Hematopoietic multipotent progenitor cell treated with erythropoietin and hydrocortisone succinate and interleukin-3 and kit ligand, for 17 days (in vitro differentiated cells): Measurements from ENCODE around the gene ARL11.
A peak's percentile ranks its signal among the peaks of the same experiment; 100 is the strongest.

ENCODE experiments used
- DNase-seq: peaks from one replicate; pipeline ENCODE4 v3.0.0-alpha.2; 2015; ENCODE audit warnings: low spot score

Gene ARL11

DNA sequence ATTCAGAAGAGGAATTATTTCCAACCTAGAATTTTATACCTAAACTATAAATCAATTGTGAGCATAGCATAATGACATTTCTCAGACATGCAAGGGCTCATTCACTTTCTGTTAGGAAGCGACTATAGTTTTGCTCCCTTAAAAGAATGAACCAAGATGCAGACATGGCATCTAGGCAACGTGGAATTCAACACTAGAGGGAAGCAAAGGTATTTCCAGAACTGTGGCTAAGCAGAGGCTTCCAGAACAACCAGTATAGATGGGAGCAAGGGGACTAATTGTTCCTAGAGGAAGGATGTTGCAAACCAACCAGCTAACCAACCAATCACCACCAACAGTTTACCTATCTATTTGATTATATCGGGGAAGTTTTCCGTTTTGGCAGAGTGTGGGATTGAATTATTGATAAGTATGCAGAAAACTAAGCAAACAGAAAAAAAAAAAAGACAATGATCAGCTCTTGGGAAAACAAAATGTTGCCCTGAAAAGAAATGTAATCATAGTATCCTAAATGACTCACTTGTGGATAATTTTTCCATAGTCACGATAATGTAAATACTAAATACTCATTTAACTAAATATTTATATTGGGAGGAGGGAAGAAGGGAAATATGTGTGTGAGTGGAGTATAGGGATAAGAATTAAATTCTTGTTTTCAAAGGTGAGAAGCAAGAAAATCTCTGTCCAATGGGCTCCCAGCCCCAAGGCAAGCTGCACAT is 21.1 kb downstream of the ARL11 start:
- DNase-seq: no peak

GRCh38 chr13:49649963-49650312 is 21.6 kb downstream of the ARL11 start:
- DNase-seq: no peak

GRCh38 chr13:49651570-49652354 is 23.5 kb downstream of the ARL11 start:
- DNase-seq: no peak

DNA sequence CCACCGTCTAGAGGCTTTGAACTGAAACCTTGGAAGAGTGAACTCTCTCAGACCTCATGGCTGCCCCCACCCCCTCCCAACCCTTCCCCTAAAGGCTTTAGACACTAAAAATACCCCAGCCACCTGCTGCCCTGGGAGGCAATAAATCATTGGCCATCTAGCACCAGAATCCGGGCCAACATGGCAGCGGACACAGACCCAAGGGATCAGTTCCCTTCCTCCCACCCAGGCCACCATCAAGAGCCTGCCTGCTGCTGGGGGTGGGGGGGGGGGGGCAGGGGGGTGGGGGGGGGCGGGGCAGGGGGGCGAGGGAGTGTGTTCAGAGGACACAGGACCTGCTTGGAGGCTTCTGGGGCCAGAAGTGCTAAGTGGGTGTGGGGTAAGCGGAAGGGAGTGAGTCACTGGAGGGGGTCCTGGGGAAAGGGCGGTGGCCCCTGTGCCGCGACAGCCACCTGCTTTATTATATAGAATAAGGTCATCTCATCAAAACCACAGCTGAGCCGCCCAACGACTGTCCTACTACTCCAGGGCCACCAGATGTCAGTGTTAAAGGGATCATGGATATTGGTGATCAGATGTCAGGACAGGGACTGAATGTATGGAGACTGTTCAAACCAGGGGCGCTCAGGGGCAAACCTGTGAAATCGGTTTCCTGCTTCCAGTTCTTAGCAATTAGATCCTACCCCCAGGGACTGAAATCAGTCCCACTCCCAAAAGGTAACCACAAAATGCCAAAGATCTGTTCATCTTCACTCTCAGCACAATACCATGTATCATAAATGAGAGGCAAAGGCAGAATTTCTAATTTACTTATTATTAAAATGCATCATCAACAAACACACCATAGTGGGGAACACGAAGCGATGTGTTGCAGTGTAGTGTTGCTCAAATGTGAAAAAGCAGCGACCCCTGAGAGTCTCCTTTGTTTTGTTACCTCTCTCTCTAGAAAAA is 24.3 kb downstream of the ARL11 start:
- peak; percentile 29 for DNase-seq

GRCh38 chr13:49653478-49653877 is 25.2 kb downstream of the ARL11 start:
- no peak for DNase-seq

DNA sequence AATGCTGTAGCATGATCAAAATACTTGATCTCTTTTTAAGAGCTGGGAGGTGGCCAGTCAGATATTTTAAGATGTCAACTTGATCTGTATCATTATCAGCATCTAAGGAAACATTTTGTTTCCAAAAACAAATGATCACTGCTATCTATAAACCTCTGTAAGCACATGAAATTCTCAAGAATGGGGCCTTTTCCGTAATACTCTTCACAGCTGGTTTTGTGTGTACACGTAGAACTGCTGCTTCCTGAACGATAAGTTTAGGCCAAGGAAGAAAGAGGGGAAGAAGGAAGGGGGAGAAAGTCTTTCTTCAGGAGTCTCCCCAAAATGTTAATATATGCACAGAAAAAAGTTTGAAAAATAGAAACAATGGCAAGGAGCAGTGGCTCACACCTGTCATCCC is 25.7 kb downstream of the ARL11 start:
- no peak for DNase-seq

GRCh38 chr13:49655906-49656305 is 27.6 kb downstream of the ARL11 start:
- no peak for DNase-seq

DNA sequence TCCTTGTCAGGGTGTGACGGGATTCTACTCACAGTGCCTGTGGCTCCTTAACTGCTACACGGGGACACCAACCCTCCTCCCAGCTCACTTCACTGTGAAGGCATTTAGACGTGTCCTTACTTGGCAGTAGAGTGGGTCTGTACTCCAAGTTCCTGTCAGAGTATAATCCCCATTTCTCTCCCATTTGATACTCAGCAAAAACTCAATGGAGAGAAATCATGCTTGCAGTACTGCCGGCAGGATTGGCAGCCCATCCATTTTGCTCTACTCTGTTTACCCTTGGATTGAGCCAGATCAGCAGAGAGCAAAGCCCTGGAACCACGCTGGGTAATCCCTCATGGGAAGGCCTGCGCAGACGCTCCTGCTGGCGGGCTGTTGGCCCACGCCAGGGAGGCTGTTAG is 28.9 kb downstream of the ARL11 start:
- DNase-seq: no peak

- DNase-seq: no peak
Observed at GRCh38 chr13:49664606-49665005, 36.3 kb downstream of the ARL11 start.

DNA sequence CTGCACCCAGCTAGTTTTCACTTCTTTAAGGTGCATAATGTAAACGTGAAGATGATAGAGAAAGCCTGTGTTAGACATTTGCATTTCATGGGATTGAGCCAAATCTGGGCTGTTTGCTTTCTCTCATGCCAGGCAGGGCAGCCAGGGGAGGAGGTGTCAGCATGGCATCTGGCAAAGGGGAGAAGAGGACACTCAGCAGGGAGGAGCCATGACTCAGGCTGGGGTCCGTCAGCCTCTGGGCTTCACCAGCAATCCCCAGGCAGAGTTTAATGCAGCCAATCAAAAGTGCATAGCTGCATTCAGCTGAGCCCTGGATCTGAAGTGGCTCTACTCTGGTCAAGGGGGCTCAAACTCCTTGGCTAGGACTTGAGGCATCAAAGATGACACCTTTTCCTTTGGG is 39.5 kb downstream of the ARL11 start:
- DNase-seq: no peak

DNA sequence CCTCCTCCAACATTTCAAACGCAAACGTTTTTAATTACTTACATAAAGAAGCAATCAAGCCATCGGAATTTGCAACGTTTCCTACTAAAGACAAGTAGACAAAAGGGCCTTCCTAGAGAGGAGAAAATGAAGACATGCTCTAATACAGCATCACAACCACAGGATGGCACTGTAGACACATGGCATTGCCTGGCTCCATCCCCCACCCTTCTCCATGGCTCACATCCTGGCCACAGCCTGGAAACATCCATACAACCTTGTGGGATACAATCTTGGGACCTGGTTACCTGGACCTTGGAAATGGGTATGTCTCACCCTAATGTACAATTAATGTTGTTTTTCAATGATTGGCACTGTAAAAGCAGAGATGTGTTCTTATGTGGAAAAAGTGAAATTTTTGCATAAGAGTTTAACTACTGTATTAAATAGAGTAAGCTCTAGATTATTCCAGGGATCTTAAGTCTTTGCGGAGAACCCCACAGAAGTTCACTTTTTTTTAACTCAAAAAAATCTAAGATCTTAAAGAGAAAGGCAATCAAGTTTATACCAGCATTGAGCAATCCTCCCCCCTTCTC is 41.5 kb downstream of the ARL11 start:
- peak; percentile 35 for DNase-seq

GRCh38 chr13:49670828-49671227 is 42.5 kb downstream of the ARL11 start:
- no peak for DNase-seq

DNA sequence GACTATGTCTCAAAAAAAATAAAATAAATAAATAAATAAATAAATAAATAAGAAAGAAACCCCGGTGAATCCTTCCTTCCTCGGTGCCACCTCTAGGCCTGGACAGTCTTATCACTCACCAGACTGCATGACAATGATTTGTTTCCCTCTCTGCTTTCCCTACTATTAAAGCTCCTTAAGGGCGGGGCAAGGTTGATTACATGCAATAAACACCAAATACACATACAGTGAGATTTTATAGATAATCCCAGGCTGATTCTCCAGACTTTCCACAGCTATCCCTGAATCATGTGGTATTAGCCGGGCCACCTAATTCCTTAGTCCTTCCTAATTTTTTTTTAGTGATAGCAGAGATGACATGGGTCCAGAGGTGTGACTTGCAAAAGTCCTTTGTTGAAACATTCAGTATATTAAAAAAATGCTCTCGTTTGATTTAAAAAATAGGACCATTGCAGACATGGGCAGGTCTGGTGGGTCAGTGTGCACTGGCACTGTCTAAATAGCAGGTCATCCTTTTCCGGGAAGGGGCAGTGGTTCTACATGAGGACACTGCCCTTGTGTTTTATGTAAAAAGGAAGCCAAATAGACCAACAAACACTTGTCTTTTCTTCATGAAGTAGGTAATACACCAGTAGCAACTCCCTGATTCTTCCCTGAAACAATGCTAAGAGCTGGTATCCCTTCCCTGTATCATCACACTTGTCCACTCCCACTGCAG is 48.4 kb downstream of the ARL11 start:
- DNase-seq: no peak

- no peak for DNase-seq
Observed at GRCh38 chr13:49678191-49678914, 50.0 kb downstream of the ARL11 start.

DNA sequence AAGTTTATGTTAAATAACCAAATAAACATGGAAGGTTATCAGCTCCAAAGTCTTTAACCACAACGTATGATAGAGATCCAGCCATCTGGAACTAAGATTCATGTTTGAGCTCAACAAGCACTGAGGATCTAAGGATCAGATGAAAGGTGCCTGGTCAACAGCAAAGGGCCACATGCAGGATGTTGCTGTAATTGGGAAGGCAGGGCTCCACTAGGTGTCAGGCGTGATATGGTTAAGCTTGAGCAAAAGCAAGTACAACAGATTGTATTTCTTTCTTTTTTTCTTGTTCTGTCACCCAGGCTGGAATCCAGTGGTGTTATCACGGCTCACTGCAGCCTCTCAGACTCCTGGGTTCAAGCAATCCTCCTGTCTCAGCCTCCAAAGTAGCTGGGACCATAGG is 50.9 kb downstream of the ARL11 start:
- no peak for DNase-seq

- DNase-seq: no peak
Observed at GRCh38 chr13:49681842-49682435, 53.6 kb downstream of the ARL11 start.
